Inflammatory macrophage treated with lipopolysaccharide for 4 hours (primary cell): ENCODE results near the gene TNMD.

Source experiments
- DNase-seq: peaks from one replicate; pipeline ENCODE4 v3.0.0-alpha.2; 2020

The TNMD gene

DNA sequence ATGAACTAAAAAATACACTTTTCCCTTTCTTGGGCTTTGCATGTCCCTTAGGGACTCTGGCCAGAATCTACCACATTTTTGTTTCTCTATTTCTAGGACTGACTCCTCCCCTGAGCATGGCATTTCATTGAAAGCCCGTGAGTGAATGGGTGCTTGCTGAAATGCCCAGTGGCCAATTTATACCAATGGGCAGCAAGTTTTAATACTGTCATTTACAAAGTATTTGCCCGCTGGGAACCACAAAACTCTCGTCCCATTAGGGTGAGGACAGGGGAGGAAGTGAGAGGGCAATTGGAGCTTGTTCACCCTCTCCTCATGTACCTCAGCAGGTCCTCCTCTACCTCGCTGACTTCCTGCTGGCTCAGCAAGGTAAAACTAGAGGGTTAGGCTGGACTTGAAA is 60.4 kb downstream of the TNMD start:
- no peak for DNase-seq

DNA sequence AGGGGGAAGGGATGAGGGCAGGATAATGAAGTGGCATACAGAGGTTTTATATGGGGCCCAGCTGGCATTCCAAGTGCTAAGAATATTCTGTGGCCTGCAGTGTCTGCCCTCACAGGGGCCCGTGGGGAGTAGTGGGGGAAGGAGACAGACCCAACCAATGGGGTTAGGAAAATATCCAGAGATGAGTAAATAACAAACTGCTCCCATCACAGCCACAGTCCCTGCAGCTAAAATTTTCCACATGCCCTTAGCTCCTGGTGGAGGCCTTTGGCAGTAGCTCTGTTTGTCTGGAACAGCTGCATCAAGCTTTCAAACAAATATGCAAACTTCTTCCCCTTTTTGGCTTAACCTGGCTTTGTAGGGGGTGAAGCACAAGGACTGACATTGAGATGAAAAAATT is 62.4 kb downstream of the TNMD start:
- no peak for DNase-seq

DNA sequence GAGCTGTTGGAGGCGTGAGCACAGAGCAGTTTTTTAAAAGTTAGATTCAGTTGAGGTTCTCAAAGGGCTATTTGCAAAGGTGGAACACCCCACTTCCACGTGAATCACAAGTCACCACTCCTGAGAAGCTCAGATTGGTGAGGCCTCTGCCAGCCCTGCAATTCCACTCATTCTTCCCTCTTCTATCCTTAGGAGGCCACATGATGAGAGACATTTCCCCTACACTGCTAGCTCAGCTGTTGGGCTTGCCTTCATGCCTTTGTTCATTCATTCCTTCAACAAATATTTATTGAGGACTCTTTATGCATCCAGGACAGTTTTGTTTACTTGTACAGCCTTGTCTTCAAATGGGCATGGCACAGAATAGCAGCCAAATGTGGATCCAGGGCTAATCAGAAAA is 63.0 kb downstream of the TNMD start:
- no peak for DNase-seq

GRCh38 chrX:100648458-100649417 is 64.0 kb downstream of the TNMD start:
- DNase-seq, result no peak
